ENCODE data around the gene PRDM5. TPM values are rescaled to one million over a fixed set of nuclear protein-coding genes. Genes with fewer than 3 reads are reported as not detected.

The PRDM5 gene
- total RNA-seq, 1 donor from 2014 or later: 6.5 TPM

DNA sequence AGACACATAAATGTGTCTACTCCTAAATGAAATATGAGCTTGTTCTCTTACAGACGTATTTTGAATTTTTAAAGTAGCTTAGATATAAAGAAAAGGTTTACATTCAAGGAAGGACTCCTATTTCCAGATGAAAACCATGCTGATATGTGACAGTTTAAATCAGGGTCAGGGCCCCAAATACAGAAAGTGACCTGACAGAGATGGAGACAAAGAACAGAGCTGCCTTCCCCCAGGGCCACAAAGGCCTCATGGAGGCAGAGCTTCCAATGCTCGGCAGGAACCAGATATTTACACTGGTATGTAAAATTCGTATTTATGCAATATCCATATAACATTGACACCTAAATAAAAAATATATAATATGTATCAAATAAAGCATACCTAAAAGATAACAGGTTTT lies 124.0 kb downstream of the PRDM5 start:
- H3K27me3 Mint-ChIP-seq (ENCODE audit: low read depth, unreplicated experiment): no peaks in the 10 kb centered on the region
- no peak overlapping the region for H3K27ac ChIP-seq (ENCODE audit: low read depth, low read length)
- no peak overlapping the region for H2AFZ ChIP-seq (ENCODE audit: low read depth, low read length)
- H3K27me3 ChIP-seq (ENCODE audit: insufficient read depth, low read length): no peaks in the 10 kb centered on the region
- H3K4me1 ChIP-seq (ENCODE audit: insufficient read depth, low read length): peaks cover 7% of the 10 kb centered on the region
- H3K79me2 ChIP-seq (ENCODE audit: insufficient read depth, low read length): no peaks in the 10 kb centered on the region
- no peak overlapping the region for H3K4me3 Mint-ChIP-seq (ENCODE audit: unreplicated experiment)
- H3K4me2 ChIP-seq (ENCODE audit: low read length): no peak overlapping the region
- H3K27ac Mint-ChIP-seq (ENCODE audit: unreplicated experiment): no peak overlapping the region
- no peaks in the 10 kb centered on the region for H4K20me1 ChIP-seq (ENCODE audit: insufficient read depth, low read length)
- no peak for DNase-seq (ENCODE audit: low read depth)
- no peak overlapping the region for H3K4me3 ChIP-seq (ENCODE audit: insufficient read depth, low read depth, low read length)
- FAIRE-seq: no peak
- H3K9me3 Mint-ChIP-seq (ENCODE audit: unreplicated experiment): no peaks in the 10 kb centered on the region
- no peak overlapping the region for H3K9ac ChIP-seq (ENCODE audit: low read length)
- no peak for TF ChIP-seq EZH2 (IDR thresholded peaks at IDR 0.05; ENCODE audit: insufficient read depth, low read length)
- TF ChIP-seq CTCF (IDR thresholded peaks at IDR 0.05; ENCODE audit: insufficient read depth, low read depth, low read length): no peak
- no peaks in the 10 kb centered on the region for H3K36me3 Mint-ChIP-seq (ENCODE audit: low read depth, unreplicated experiment)
- no peaks in the 10 kb centered on the region for H3K36me3 ChIP-seq (ENCODE audit: insufficient read depth, low read length)
- no peaks in the 10 kb centered on the region for H3K9me3 ChIP-seq (ENCODE audit: insufficient read depth, low read depth, low read length)
- H3K4me1 Mint-ChIP-seq (ENCODE audit: low read depth, unreplicated experiment): peaks cover 5% of the 10 kb centered on the region

DNA sequence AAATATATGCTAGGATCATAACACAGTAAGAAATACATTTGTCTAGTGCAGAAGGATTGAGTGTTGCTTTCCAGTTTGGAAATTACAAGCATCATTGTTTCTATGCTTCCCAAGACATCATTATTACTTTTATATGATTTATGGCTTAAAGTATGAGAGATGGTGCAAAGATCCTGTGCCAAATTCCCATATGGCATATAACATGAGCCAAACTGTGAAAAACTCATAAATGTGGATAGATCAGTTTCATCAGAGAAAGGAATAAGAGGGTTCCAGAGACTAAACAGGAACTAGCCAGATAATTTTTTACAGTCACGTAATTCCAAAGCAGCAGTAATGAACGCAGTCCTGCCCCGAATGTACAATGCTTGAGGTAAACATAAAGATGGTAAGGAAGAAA lies 126.3 kb downstream of the PRDM5 start:
- Histone ChIP-seq H3K4me1 (ENCODE audit: insufficient read depth, low read length) (peaks cover 3% of the 10 kb centered on the region), H3K4me2 (ENCODE audit: low read length) (no peak overlapping the region), H3K36me3 (ENCODE audit: insufficient read depth, low read length) (no peaks in the 10 kb centered on the region), H3K79me2 (ENCODE audit: insufficient read depth, low read length) (no peaks in the 10 kb centered on the region), H3K4me3 (ENCODE audit: insufficient read depth, low read depth, low read length) (no peak overlapping the region), H3K27ac (ENCODE audit: low read depth, low read length) (no peak overlapping the region), H3K9ac (ENCODE audit: low read length) (no peak overlapping the region), H3K9me3 (ENCODE audit: insufficient read depth, low read depth, low read length) (no peaks in the 10 kb centered on the region), H2AFZ (ENCODE audit: low read depth, low read length) (no peak overlapping the region), H3K27me3 (ENCODE audit: insufficient read depth, low read length) (no peaks in the 10 kb centered on the region), H4K20me1 (ENCODE audit: insufficient read depth, low read length) (no peaks in the 10 kb centered on the region)
- TF ChIP-seq EZH2 (IDR thresholded peaks at IDR 0.05; ENCODE audit: insufficient read depth, low read length) (no peak), CTCF (IDR thresholded peaks at IDR 0.05; ENCODE audit: insufficient read depth, low read depth, low read length) (no peak)
- DNase-seq (ENCODE audit: low read depth): no peak
- no peaks in the 10 kb centered on the region for H3K9me3 Mint-ChIP-seq (ENCODE audit: unreplicated experiment)
- peaks cover 4% of the 10 kb centered on the region for H3K4me1 Mint-ChIP-seq (ENCODE audit: low read depth, unreplicated experiment)
- no peak for FAIRE-seq
- H3K36me3 Mint-ChIP-seq (ENCODE audit: low read depth, unreplicated experiment): no peaks in the 10 kb centered on the region
- H3K4me3 Mint-ChIP-seq (ENCODE audit: unreplicated experiment): no peak overlapping the region
- no peaks in the 10 kb centered on the region for H3K27me3 Mint-ChIP-seq (ENCODE audit: low read depth, unreplicated experiment)
- no peak overlapping the region for H3K27ac Mint-ChIP-seq (ENCODE audit: unreplicated experiment)

DNA sequence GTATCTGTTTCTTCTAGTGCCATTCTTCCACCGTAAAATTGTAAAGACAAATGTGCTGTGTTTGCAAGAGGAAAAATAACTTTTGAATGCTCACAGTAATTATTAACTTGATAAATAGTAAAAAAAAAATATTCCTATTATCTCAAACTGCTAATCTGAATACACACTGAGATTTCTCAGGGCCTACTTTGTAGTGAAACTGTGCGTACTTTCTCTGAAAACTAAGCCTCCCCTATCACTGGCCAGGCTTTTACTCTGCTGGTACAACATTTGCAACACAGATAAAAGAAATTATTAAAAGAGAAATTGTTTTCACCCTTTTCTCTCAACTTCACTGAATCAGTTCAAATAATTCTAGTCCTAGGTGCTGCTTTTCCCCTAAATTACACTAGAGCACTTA lies 137.3 kb downstream of the PRDM5 start:
- no peaks in the 10 kb centered on the region for H3K27me3 Mint-ChIP-seq (ENCODE audit: low read depth, unreplicated experiment)
- no peak overlapping the region for H3K4me3 Mint-ChIP-seq (ENCODE audit: unreplicated experiment)
- no peaks in the 10 kb centered on the region for H3K9me3 Mint-ChIP-seq (ENCODE audit: unreplicated experiment)
- no peaks in the 10 kb centered on the region for H3K4me1 Mint-ChIP-seq (ENCODE audit: low read depth, unreplicated experiment)
- H3K27ac ChIP-seq (ENCODE audit: low read depth, low read length): no peak overlapping the region
- H3K36me3 Mint-ChIP-seq (ENCODE audit: low read depth, unreplicated experiment): no peaks in the 10 kb centered on the region
- H3K79me2 ChIP-seq (ENCODE audit: insufficient read depth, low read length): no peaks in the 10 kb centered on the region
- H3K4me1 ChIP-seq (ENCODE audit: insufficient read depth, low read length): no peaks in the 10 kb centered on the region
- H3K9ac ChIP-seq (ENCODE audit: low read length): no peak overlapping the region
- FAIRE-seq (no peak), DNase-seq (ENCODE audit: low read depth) (no peak)
- TF ChIP-seq CTCF (IDR thresholded peaks at IDR 0.05; ENCODE audit: insufficient read depth, low read depth, low read length): no peak
- TF ChIP-seq EZH2 (IDR thresholded peaks at IDR 0.05; ENCODE audit: insufficient read depth, low read length): no peak
- no peak overlapping the region for H3K4me3 ChIP-seq (ENCODE audit: insufficient read depth, low read depth, low read length)
- H4K20me1 ChIP-seq (ENCODE audit: insufficient read depth, low read length): no peaks in the 10 kb centered on the region
- no peak overlapping the region for H3K27ac Mint-ChIP-seq (ENCODE audit: unreplicated experiment)
- H2AFZ ChIP-seq (ENCODE audit: low read depth, low read length): no peak overlapping the region
- no peaks in the 10 kb centered on the region for H3K27me3 ChIP-seq (ENCODE audit: insufficient read depth, low read length)
- H3K4me2 ChIP-seq (ENCODE audit: low read length): no peak overlapping the region
- peaks cover 3% of the 10 kb centered on the region for H3K36me3 ChIP-seq (ENCODE audit: insufficient read depth, low read length)
- no peaks in the 10 kb centered on the region for H3K9me3 ChIP-seq (ENCODE audit: insufficient read depth, low read depth, low read length)
